Inflammatory macrophage (primary cell): ENCODE results near the gene TRIM3.

ENCODE experiments used
- DNase-seq, 2 donors: peaks; one replicate each; pipeline ENCODE4 v3.0.0-alpha.2; 2020 to 2022

Gene TRIM3

GRCh38 chr11:6400431-6401345 lies 73.1 kb downstream of the TRIM3 start:
- no peak for DNase-seq
